A673 (cell line): ENCODE results near the gene TMEM138. TPM values are rescaled to one million over a fixed set of nuclear protein-coding genes. Genes with fewer than 3 reads are reported as not detected.

Experiments used
- BruUV-seq: library from RNA; stranded (reverse); fragments of 400-500 nt; replicated peaks from 2 replicates; lab custom pipeline; 2021; lab: Mats Ljungman, UMichigan
- CTCF ChIA-PET: fragments of 300-600 bp; sonication (Branson Sonifier 250); formaldehyde crosslinking; loops from one replicate; lab custom pipeline; 2022; ENCODE audit warnings: antibody characterized with exemption; lab: Charles Lee
- POLR2A ChIA-PET: fragments of 300-600 bp; sonication (Branson Sonifier 250); formaldehyde crosslinking; loops from one replicate; lab custom pipeline; 2022; ENCODE audit warnings: antibody characterized with exemption; ENCODE audit not compliant: low non-redundant PET; lab: Charles Lee
- DNase-seq: peaks from one replicate; pipeline ENCODE4 v3.0.0-alpha.2; 2015; ENCODE audit warnings: low spot score
- H3K27ac ChIP-seq: fragments of 200-600 bp; sonication (generic); 2 replicates; pipeline ENCODE4 v1.5.1; 2016; ENCODE audit warnings: mixed run types, low read depth, mild to moderate bottlenecking, mixed read lengths, antibody characterized with exemption, low read length; ENCODE audit not compliant: poor library complexity, severe bottlenecking
- H3K27me3 ChIP-seq: fragments of 200-600 bp; sonication (generic); replicated peaks from 2 replicates; pipeline ENCODE4 v1.6.1; 2017; ENCODE audit warnings: mixed run types, low read depth, mild to moderate bottlenecking, mixed read lengths, antibody characterized with exemption, low read length; ENCODE audit not compliant: insufficient read depth, poor library complexity
- H3K36me3 ChIP-seq: fragments of 200-600 bp; sonication (generic); 2 replicates; pipeline ENCODE4 v1.6.1; 2016; ENCODE audit warnings: mixed run types, mild to moderate bottlenecking, mixed read lengths, antibody characterized with exemption, low read length; ENCODE audit not compliant: insufficient read depth, poor library complexity, severe bottlenecking
- H3K4me1 ChIP-seq: fragments of 200-600 bp; sonication (generic); 2 replicates; pipeline ENCODE4 v1.6.1; 2017; ENCODE audit warnings: mixed run types, mild to moderate bottlenecking, mixed read lengths, antibody characterized with exemption, low read length; ENCODE audit not compliant: insufficient read depth, poor library complexity, severe bottlenecking
- H3K4me3 ChIP-seq: fragments of 200-600 bp; sonication (generic); 2 replicates; pipeline ENCODE4 v1.5.1; 2016; ENCODE audit warnings: low read depth, mixed run types, mild to moderate bottlenecking, mixed read lengths, low read length; ENCODE audit not compliant: poor library complexity, severe bottlenecking
- H3K9me3 ChIP-seq: fragments of 200-600 bp; sonication (generic); 2 replicates; pipeline ENCODE4 v1.6.1; 2016; ENCODE audit warnings: mixed run types, low read depth, mild to moderate bottlenecking, mixed read lengths, antibody characterized with exemption, low read length; ENCODE audit not compliant: poor library complexity, severe bottlenecking
- CTCF ChIP-seq: fragments of 300-800, 200-600 bp; sonication (generic); conservative IDR thresholded peaks from 2 replicates; pipeline ENCODE4 v1.5.1; 2017; ENCODE audit warnings: low read depth, mild to moderate bottlenecking, antibody characterized with exemption, low read length, moderate library complexity, mixed read lengths
- EZH2 ChIP-seq: fragments of 200-600 bp; sonication (generic); IDR thresholded peaks from 2 replicates; pipeline ENCODE4 v1.6.1; 2017; ENCODE audit warnings: borderline replicate concordance, low read depth, mild to moderate bottlenecking, mixed read lengths, antibody characterized with exemption, low read length; ENCODE audit not compliant: poor library complexity, severe bottlenecking
- intact Hi-C: fragments of 100-400 bp; cut with micrococcal nuclease; formaldehyde crosslinking; loops from one replicate; pipeline ENCODE4 v1.10.0; 2022; ENCODE audit not compliant: unreplicated experiment
- total RNA-seq: library from RNA; stranded (reverse); gene quantifications from 2 replicates; pipeline ENCODE4 v1.2.3, GENCODE V29; 2021

TMEM138 gene
- total RNA-seq, 1 experiment from 2014 or later, result 82.8 TPM

GRCh38 chr11:61364012-61364675 lies 2.0 kb downstream of the TMEM138 start:
- POLR2A ChIA-PET, result no interaction called here
- intact Hi-C loops, result no loop called here
- TF ChIP-seq CTCF (no peak), EZH2 (no peak)
- Histone ChIP-seq H3K9me3 (no peaks in the 10 kb centered on the region), H3K4me3 (no peak overlapping the region), H3K27me3 (no peaks in the 10 kb centered on the region), H3K27ac (no peak overlapping the region), H3K36me3 (peaks cover 54% of the 10 kb centered on the region), H3K4me1 (peaks cover 15% of the 10 kb centered on the region)
- BruUV-seq, result no TSS peak
- CTCF ChIA-PET, result no interaction called here
- DNase-seq, result no peak

GRCh38 chr11:61367406-61367805 lies 5.2 kb downstream of the TMEM138 start:
- H3K27me3 ChIP-seq, result no peaks in the 10 kb centered on the region
- DNase-seq, result no peak
- BruUV-seq, result no TSS peak
- TF ChIP-seq CTCF, result no peak
- TF ChIP-seq EZH2, result no peak
- ChIA-PET POLR2A (no interaction called here), CTCF (no interaction called here)
- no peak overlapping the region for H3K27ac ChIP-seq
- intact Hi-C loops, result no loop called here
- peaks cover 69% of the 10 kb centered on the region for H3K36me3 ChIP-seq
- peaks cover 8% of the 10 kb centered on the region for H3K4me1 ChIP-seq
- peaks cover 7% of the 10 kb centered on the region for H3K9me3 ChIP-seq
- no peak overlapping the region for H3K4me3 ChIP-seq

GRCh38 chr11:61368646-61369045 lies 6.5 kb downstream of the TMEM138 start:
- peaks cover under 1% of the 10 kb centered on the region for H3K4me1 ChIP-seq
- BruUV-seq, result no TSS peak
- no peak overlapping the region for H3K27ac ChIP-seq
- peaks cover 14% of the 10 kb centered on the region for H3K9me3 ChIP-seq
- POLR2A ChIA-PET, result no interaction called here
- intact Hi-C loops, result no loop called here
- peaks cover 75% of the 10 kb centered on the region for H3K36me3 ChIP-seq
- no peak for DNase-seq
- H3K4me3 ChIP-seq, result no peak overlapping the region
- TF ChIP-seq EZH2 (no peak), CTCF (no peak)
- CTCF ChIA-PET, result no interaction called here
- H3K27me3 ChIP-seq, result no peaks in the 10 kb centered on the region
